ENCODE results near the gene FUBP1. TPM values are rescaled to one million over a fixed set of nuclear protein-coding genes. Genes with fewer than 3 reads are reported as not detected.

Gene FUBP1
- total and polyA plus RNA-seq, 9 of the 15 experiments (the other 6 are each of a cell fraction or from before 2014, with no cell fraction given) = 104 to 294 (median 213) TPM

DNA sequence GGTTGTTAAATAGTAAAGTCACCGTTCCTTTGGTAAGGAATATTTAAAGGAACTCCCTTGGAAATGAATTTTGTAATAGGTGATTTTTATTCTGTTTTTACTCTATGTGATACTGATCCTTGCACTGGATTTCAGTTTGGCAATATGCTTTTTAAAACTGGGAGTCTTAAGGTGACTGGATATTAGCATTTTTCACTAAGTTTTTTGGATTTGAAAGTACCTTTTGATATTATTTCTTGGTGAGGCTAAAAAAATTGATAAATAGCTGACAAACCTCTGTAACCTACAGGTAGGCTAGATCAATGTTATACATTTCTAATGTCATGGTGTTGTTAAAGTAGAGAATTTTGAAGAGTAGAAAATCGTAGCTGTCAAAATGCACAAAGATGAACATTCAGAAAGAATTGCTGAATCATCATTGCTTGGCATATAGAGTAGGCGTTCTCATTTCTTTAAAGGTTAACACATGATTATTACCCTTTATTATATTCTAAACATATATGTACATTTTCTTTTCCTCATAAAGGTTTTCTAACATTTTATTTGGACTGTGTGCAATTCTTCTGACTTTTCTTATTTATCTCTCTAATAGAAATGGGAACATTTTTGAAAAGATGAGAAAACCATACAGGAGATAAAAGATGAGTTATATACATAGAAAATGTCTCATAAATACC lies 24.3 kb upstream of the FUBP1 start (continued):
- TF ChIP-seq, protein P1, sequence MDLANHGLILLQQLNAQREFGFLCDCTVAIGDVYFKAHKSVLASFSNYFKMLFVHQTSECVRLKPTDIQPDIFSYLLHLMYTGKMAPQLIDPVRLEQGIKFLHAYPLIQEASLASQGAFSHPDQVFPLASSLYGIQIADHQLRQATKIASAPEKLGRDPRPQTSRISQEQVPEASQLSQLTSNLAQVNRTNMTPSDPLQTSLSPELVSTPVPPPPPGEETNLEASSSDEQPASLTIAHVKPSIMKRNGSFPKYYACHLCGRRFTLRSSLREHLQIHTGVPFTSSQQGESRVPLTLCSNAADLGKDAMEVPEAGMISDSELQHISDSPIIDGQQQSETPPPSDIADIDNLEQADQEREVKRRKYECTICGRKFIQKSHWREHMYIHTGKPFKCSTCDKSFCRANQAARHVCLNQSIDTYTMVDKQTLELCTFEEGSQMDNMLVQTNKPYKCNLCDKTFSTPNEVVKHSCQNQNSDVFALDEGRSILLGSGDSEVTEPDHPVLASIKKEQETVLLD (IDR thresholded peaks at IDR 0.05) = no peak
- TF ChIP-seq, protein P2, sequence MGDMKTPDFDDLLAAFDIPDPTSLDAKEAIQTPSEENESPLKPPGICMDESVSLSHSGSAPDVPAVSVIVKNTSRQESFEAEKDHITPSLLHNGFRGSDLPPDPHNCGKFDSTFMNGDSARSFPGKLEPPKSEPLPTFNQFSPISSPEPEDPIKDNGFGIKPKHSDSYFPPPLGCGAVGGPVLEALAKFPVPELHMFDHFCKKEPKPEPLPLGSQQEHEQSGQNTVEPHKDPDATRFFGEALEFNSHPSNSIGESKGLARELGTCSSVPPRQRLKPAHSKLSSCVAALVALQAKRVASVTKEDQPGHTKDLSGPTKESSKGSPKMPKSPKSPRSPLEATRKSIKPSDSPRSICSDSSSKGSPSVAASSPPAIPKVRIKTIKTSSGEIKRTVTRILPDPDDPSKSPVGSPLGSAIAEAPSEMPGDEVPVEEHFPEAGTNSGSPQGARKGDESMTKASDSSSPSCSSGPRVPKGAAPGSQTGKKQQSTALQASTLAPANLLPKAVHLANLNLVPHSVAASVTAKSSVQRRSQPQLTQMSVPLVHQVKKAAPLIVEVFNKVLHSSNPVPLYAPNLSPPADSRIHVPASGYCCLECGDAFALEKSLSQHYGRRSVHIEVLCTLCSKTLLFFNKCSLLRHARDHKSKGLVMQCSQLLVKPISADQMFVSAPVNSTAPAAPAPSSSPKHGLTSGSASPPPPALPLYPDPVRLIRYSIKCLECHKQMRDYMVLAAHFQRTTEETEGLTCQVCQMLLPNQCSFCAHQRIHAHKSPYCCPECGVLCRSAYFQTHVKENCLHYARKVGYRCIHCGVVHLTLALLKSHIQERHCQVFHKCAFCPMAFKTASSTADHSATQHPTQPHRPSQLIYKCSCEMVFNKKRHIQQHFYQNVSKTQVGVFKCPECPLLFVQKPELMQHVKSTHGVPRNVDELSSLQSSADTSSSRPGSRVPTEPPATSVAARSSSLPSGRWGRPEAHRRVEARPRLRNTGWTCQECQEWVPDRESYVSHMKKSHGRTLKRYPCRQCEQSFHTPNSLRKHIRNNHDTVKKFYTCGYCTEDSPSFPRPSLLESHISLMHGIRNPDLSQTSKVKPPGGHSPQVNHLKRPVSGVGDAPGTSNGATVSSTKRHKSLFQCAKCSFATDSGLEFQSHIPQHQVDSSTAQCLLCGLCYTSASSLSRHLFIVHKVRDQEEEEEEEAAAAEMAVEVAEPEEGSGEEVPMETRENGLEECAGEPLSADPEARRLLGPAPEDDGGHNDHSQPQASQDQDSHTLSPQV (IDR thresholded peaks at IDR 0.05) = peak; percentile 56; the same call in 1 of the 2 replicates
- TF ChIP-seq DPF2 (IDR thresholded peaks at IDR 0.05) (peak; percentile 73), ZBTB8A (IDR thresholded peaks at IDR 0.05; ENCODE audit: partially characterized antibody) (peak; percentile 7), MAZ (CRISPR knock-in tag; conservative IDR thresholded peaks at IDR 0.05 in 1 of 2, IDR thresholded peaks at IDR 0.05 in 1 of 2) (no peak), SNIP1 (IDR thresholded peaks at IDR 0.05; ENCODE audit: low read depth) (no peak), FOSL1 (tag; conservative IDR thresholded peaks at IDR 0.05) (0 out of 2 replicates have a peak, but pooled peaks have one; percentile 5), TAF9B (IDR thresholded peaks at IDR 0.05; ENCODE audit: partially characterized antibody) (peak; percentile 62), SLC30A9 (CRISPR knock-in tag; IDR thresholded peaks at IDR 0.05) (no peak), BACH1 (tag; IDR thresholded peaks at IDR 0.05) (peak; percentile 89), ETV5 (CRISPR knock-in tag; IDR thresholded peaks at IDR 0.05; ENCODE audit: low read depth) (no peak), ZNF444 (CRISPR knock-in tag; IDR thresholded peaks at IDR 0.05) (no peak), NCOA2 (IDR thresholded peaks at IDR 0.05; ENCODE audit: partially characterized antibody in 2 of 2) (peak in 1 of 2 experiments; percentile 7), SPI1 (IDR thresholded peaks at IDR 0.05; ENCODE audit: borderline replicate concordance, low read depth, low read length) (no peak), NFRKB (IDR thresholded peaks at IDR 0.05; ENCODE audit: low read depth) (peak; percentile 59; the same call in 1 of the 2 replicates), HOXB6 (CRISPR knock-in tag; IDR thresholded peaks at IDR 0.05; ENCODE audit: borderline replicate concordance) (no peak), NEUROD1 (IDR thresholded peaks at IDR 0.05; ENCODE audit: borderline replicate concordance, low read depth, low read length, partially characterized antibody) (no peak), NCOR1 (IDR thresholded peaks at IDR 0.05) (no peak), CREM (IDR thresholded peaks at IDR 0.05; ENCODE audit: low read depth) (no peak), TAF1 (IDR thresholded peaks at IDR 0.05; ENCODE audit: control insufficient read depth, extremely low read depth, insufficient read depth, low read length, severe bottlenecking) (no peak), MEIS2 (IDR thresholded peaks at IDR 0.05; ENCODE audit: partially characterized antibody) (peak; percentile 46), HCFC1 (IDR thresholded peaks at IDR 0.05; ENCODE audit: low read depth, low read length) (no peak)
- TF ChIP-seq, protein P3, sequence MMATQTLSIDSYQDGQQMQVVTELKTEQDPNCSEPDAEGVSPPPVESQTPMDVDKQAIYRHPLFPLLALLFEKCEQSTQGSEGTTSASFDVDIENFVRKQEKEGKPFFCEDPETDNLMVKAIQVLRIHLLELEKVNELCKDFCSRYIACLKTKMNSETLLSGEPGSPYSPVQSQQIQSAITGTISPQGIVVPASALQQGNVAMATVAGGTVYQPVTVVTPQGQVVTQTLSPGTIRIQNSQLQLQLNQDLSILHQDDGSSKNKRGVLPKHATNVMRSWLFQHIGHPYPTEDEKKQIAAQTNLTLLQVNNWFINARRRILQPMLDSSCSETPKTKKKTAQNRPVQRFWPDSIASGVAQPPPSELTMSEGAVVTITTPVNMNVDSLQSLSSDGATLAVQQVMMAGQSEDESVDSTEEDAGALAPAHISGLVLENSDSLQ (IDR thresholded peaks at IDR 0.05) = peak; percentile 45; the same call in 1 of the 2 replicates
